GM20431 (cell line): ENCODE measurements around the gene CBX2.

Experiments used
- in situ Hi-C: fragments of 300-500 bp; cut with MseI, MboI; formaldehyde crosslinking; loops from one replicate; pipeline ENCODE4 v1.15.0; 2020; ENCODE audit warnings: low sequenced_read_pairs; ENCODE audit not compliant: unreplicated experiment

The CBX2 gene

DNA sequence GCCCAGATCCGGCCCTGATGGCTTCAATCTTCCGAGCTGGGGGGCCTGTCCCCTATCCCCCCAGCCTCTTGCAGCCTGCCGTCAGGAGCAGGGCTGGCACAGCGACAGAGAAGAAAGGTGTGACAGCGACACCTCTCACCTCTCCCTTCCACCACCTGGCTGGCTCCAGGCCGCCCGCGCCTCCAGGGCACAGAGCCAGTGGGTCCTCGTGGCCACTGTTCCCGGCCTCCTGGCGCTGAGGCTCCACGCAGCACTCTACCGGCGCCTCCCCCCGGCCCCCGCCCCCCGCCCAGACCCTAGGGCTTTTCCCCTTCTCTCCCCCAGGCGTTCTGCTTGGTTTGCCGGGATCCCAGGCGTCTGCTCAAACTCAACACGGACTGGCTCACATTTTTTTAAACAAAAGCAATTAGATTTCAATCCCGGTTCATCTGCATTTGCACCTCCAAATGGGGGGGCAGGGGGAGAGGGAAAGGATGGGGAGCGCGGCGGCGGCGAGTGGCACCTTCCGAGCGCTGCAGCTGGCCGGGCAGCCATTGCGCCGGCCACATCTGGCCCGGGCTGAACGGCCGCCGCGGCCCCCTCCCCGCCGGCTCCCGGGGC is 31.7 kb downstream of the CBX2 start:
- in situ Hi-C loops: no loop called here

DNA sequence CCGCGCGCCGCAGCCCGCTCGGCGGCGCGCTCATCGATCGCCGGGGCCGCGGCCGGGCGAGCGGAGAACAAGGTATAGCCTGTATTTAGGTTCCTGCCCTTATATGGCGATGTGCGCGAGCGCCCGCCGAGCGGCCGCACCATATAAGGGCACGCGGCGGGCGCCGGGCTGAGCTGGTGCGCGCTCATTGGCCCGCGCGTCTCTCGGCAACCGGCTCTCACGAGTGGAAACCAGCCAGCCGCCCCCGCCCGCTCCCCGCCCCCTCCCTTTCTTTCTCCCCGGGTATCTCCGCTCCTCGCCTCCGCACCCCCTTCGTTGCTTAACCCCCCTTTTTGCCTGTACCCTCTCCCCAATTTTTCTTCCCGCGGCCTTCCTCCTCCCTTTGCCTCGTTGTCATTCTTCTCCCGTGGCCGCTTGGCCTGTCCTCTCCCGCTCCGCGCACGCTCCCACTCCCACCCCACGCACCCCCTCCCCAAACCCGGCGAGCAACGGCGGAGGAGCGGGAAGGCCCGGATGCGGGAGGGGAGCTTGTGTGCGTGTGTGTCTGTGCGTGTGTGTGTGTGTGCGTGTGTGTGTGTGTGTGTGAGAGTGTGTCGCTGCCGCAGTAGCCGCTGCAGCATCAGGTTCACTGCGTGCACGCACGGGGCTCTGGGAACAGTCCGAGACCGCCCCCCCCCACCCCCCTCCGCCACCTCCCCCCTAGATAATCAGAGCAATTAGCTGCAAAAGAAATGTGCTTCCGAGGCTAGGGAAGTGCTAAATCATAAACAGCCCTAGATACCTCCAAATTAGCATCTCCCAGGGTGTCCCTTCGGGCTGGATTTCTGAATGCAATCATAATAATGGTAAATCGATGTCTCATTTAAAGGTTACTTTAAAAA is 32.4 kb downstream of the CBX2 start:
- in situ Hi-C loops: no loop called here

DNA sequence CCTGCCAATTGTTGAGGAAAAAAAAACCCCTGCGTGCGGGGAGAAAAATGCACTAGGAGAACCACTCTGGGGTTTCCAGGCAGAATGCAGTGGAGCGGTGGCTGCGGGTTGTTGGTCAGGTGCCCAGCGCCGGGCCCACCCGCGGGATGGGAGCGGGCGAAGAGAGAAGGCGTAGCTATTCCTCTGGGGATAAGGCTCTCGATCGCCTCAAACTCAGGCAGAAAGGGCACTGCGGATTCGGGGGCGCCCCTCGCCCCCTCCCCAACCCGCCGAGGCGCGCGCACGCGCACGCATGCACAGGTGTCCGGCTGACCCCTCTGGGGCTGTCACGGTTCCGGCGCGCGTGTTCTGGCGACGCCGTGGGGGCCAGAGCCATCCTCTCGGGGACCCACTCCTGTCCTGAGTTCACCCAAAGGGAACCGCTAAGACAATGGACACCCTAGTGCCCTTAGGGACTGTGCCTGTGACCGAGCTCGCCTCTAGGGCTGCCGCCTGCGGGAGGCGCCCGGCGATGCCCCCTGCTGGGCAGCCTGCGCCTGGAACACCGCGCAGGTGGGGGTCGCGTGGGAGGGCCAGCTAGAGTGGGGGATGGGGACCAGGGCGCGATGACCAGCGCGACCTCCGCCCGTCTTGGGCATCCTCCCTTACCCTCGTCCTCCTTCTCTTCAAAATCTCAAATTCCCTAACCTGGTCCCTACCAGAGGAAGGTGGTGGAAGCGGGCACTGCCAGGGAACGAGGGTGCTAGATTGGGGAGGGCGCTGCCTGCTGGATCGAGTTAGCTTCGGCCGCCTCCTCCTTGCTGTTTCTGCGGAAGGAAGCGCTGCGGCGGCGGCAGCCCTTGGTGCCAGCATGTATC is 33.3 kb downstream of the CBX2 start:
- in situ Hi-C loops: no loop called here

DNA sequence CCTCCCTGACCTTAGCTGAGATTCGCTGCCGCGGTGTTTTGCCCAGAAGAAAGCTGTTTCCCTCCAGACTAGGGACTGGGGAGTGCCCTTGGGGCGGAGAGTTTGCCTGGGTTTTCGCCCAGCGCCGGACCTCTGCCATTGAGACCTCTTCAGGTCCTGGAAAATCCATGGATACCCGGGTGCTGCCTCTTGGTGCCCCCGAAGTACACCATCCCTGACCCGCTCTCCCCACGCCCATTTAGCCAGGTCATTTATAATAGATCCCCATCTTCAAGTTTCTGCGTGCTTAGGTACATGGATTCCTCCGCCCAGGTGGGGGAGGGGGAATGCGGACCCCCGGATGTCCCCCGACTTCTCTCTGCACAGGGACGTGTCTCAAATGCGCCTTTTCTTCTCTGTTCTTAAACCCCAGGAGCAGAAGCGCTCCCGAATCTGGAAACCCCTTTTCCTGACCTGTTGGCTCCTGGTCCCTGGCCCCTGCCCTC is 34.0 kb downstream of the CBX2 start:
- in situ Hi-C loops: no loop called here

DNA sequence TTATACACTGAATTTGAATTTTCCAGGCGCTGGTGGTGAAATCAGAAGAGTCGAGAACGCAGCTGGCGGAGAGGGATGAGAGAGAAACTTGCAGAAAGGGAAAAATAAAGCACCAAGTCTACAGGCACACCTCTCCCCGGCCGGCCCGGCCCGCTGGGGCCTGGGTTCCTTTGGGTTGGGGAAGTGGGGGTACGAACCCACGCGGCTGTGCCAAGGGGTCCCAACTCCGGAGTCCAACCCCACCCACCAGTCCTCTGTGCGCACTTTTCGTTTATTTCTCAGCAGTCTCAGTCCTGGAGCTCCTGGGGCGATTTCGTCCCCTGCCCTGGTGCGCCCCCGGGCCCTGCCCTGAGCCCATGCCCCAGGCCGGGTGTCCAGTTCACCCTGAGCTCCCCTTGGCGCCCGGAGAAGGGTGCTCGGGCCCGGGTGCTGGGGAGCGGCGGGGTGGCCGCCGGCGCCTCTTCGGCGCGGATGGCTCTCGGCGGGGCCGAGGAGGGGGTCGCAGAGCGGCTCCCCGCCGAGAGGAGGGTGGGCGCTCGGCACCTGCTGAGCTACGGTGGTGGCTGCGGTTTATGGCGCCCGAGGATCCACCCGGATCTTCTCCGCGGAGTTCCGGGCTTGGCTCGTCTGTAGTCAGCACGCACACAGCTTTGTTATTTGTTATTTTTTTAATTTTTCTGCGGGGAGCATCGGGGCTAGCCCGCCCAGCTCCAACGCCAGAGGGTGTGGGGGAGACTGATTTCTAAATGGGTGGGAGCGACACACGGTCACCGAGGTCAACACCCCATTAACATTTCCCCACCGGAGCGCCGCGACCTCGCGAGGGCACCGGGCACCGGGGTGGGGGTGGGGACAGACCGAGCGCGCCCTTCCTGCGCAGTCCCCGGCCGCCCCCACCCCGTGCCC is 34.7 kb downstream of the CBX2 start:
- in situ Hi-C loops: no loop called here

DNA sequence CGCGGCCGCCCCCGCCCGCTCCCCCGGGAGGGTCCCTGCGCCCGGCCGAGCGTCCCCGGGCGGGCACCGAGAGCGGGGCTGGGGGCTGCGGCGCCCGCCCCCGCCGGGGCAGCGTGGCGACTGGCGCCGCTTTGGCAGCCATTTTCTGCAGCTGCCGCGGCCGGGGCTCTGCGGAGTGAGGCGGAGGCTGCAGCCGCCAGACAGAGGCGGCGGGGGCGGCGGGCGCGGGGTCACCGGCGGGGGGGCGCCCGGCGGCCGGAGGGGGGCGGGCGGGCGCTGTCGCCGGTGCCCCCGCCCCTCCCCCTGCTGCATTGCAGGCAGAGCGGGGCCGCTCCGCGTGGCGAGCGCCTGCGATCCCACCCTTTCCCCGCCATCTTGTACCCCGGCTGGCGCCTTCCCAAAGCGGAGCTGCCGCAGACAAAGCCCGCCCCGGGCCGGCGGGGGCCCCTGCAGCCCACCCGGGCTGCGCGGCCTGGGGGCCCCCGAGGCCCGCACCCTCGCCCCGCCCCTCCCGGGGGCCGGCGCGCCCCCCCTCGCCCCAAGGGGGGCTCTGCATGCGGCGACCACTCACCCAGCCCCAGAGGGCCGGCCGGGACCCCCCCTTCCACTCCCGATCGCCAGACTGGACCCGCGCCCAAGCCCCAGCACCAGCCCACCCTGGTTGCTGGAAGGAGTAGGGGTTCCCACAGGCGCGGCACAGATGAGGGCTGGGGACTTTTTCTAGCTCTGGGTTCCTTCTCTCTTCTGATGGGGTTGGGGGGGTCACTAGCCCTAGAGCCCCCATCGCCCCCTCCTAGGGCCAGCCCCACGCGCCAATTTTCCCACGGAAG is 35.6 kb downstream of the CBX2 start:
- in situ Hi-C loops: no loop called here

DNA sequence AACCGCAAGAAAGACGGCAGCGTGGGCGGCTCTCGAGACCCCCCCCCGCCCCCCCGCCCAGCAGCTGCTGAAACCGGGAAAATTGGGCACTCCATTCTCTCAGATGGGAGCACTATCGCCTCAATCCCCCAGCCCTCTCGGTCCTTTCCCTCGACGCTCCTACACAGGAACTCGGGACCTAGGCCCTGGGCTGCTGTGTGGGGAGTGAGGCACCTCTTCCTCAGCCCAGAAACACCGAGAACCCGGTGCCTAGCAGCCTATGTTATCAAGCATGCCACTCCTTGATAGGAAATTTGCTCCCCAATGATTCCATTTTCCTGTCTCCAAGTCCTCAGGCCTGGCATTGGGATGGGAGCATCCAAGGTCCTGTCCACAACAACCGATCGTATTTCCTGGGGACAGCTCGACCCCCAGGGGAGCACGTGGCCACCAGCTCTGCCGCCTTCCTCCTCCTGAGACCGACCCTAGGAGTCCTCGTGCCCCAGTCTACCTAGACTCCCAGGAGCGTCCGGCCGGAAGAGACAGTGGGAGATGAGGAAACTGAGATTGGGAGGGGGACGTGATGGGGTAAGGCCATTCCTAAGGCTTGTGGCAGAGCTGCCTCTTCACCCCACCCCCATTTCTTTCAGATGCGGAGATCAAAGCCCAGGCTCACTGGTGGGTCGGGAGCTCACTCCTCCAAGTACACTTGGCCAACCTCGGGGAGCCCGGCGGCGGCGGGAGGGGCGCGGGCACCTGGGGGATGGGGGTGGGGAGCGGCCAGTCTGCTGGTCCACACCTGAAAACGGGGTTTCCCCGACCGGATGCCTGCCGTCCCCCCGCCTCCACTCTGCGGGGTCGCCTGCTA is 36.4 kb downstream of the CBX2 start:
- in situ Hi-C loops: no loop called here

DNA sequence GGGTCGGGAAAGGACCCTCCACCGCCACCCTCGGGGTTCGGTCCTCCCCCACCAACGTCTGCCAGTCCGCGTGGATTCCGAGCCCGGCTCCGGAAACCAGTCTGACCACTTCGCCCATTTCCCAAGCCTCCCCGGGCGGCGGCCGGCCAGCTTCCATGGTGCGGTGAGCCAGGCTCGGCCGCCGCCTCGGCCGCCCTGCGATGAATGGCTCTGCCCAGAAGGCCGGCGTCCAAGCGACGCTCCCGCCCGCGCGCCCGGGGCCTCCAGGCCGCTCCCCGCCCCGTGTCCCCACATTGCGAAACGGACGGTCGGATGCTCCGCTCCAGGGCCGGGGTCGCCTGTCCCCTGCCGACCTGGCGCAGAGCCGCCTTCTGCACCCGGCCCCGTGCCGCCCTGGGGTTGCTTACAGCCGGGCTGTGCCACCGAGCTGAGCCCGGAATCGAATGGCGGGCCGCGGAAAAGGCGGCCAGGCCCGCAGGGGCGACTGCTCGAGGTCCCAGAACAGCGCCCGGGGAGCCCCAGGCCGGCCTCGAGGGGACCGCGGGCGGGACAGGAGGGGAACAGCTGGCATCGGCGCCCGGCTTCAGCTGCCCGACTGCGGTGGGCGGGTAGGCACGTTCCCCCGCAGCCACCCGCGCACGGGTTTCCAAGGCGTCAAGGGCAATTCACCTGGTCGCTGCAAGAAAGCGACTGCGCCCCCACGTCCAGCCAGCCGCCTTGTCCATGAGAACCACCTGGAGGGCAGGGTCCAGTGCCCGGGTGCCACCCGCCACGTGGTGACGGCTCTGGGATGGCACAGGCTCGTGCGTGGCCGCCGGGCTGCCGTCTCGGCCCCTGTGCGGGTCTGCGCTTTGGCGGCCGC is 37.3 kb downstream of the CBX2 start:
- in situ Hi-C loops: no loop called here

DNA sequence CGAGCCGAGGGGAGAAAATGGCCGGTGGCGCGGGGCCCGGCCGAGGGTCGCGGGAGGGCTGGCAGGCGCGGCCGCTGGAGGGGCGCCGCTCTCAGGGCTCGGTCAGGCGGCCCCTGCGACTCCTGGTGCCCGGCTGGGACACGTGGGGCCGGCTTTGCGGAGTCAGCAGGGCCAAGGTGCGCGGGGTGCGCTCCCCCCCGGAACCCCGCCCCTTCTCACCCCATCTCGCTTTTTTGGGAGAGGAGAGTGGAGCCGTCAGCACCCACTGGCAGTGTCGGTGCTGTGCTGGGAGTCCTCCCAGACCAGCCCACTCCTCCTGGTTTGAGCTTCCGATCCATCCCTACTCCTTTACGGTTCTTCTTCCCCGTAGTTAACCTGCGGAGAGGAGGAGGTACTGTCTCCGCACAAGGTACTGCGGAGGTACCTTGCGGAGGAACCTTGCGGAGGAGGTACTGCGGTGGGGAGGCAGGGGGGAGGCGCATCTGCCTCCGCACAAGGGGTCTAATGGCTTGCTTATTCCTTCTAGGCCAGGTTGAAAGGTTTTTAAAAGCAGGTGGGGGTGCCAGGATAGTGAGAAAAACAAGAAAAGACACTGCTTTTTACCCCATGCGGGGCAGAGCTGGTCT is 38.0 kb downstream of the CBX2 start:
- in situ Hi-C loops: no loop called here

DNA sequence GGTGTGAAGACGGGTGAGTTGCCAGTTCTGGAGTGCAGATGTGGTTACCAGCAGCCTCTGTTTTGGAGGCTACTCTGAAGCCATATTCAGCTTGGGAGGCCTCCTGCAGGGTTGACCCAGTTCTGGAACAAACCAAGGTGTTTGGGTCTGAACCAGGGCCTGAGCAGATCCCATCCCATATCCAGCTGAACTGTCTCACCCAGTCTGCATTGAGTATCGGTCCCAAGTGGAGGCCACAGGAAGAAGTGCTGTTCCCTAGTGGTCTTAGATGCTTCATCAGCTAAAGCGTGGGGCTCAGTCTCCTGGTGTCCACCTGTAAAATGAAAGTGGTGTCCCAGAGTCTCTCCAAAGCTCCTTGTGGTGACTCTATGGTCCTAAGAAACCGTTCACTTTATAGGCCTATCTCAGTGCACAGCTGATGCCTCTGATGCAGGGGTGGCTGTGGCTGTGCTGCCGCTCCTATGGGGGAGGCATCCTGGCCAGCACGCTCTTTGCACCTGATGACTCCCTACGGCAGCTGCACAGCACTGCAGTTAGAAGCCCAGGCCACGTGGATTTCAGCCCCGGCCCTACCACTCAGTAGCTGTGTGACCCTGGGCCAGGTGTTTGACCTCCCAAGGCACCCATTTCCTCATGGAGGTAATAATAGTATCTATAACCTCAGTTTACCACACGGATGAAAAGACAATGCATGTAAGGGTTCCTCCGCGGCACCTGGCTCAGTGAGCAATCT is 40.2 kb downstream of the CBX2 start:
- in situ Hi-C loops: no loop called here

DNA sequence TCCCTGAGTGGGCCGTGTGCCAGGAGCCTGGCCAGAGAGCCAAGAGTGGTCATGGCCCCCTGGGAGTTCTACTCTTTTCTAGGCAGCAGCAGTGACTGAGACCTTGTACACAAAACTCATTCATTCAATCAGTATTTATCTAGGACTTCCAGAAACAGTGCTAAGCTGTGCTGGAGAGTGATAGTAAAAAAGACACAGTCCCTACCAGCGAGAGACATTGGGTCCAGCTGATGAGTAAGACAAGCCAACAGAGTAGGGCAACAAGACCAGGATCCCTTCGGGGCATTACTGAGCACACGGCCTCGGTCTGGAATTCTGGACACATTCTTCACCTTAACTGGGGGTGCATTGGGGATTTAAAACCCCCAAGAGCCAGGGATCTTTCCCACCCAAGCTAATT is 41.1 kb downstream of the CBX2 start:
- in situ Hi-C loops: no loop called here

DNA sequence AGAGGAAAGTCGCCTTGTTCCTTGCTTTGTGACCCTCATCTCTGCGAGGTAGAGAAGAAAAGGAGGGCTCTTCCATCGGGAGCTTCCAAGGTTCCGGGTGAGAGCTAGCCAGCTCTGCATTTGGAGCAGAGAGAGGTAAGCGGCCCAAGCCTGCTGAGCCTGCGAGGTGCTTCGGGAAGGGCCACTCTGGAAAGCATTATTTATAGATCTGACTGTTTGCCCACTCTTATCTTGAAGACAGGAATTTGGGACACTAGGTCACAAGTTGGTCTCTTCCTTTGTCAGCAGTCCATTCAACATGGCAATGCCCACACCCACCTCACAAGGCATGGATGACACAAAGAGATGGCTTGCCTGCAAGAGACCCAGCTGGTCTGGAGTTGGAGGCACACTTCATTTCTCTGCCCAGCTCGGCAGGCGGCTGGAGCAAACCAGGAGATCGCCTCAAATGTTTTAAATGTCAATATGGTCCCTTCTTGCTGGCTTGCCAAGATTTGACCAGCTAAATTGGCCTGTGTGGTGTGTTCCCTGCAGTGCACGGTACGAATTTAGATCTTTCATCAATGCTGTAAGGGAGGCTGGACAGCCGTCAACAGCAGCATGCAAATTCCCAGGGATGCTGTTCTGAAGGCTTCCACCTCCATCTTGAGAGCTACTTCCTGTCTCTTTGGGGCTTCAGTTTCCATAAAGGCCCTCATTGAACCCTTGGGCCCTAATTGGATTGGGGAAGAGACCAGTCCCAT is 41.8 kb downstream of the CBX2 start:
- in situ Hi-C loops: no loop called here

DNA sequence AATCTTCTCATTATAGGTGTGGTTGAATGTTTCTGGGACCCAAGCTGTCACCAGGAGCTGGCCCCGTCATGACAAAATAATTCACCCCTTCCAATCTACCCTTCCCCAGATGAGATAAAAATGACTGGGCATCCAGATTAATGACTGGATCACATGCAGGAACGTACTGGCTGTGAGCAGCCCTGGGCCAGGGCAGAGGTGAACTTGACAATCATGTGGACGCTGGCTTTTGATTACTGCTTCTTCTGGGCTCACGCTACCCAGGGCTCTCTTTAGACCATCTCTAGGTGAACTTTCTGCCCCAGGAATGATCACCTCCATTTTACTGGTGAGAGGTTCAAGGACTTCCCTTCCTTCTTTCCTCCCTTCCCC is 43.0 kb downstream of the CBX2 start:
- in situ Hi-C loops: no loop called here

DNA sequence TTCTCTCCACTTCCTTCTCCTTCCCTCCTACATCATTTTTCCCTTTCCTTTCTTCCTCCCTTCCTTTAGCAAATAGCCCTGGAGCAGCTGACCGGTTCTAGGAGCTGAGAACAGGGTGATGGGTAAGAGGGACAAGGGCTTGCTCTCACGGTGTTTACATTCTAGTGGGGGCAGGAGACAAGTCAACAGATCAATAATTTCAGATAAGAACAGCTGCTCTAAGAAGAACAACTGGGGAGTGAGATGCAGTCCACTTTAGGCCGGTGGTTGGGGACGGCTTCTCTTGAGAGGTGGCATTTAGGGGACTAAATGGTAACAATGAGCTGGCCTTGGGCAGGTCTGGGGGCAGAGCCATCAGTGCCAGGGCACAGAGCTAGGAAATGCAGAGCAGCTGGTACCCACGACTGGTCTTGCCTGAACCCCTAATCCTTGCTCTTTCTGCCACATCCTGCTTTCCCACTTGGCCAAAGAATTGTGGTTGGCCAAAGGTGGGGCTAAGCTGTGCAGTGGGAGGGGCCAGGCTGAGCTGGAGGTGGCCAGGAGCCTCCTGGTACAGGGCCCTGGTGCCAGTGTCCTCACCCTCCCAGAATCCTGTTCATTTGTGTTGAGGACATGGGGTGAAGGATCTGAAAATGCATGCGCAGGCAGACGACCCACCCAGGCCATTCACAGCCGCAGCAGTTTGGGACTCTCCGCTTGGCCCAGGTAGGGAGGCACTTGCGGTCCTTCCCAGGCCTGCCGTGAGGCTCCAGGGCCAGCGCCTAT is 43.6 kb downstream of the CBX2 start:
- in situ Hi-C loops: no loop called here
